ENCODE results near the gene NOX5.

GRCh38 chr15:69032031-69032430 lies 17.5 kb downstream of the NOX5 start:
- TF ChIP-seq CTCF (IDR thresholded peaks at IDR 0.05): no peak
- TF ChIP-seq POLR2A (IDR thresholded peaks at IDR 0.05): no peak
